ENCODE data around the gene ZBTB38.

ZBTB38 gene

GRCh38 chr3:141410408-141410807 lies 42.1 kb downstream of the ZBTB38 start:
- TF ChIP-seq CTCF (IDR thresholded peaks at IDR 0.05; ENCODE audit: unreplicated experiment in 3 of 3) = no peak
- Mint-ChIP-seq H3K4me1 (peaks cover 69% of the 10 kb centered on the region), H3K36me3 (ENCODE audit: low read depth) (peaks cover 59% of the 10 kb centered on the region), H3K27ac (peak overlapping the region; percentile 97 to 100 (median 99)), H3K27me3 (ENCODE audit: low read depth) (no peaks in the 10 kb centered on the region), H3K9me3 (no peaks in the 10 kb centered on the region), H3K4me3 (no peak overlapping the region)

- no peak for TF ChIP-seq CTCF (IDR thresholded peaks at IDR 0.05; ENCODE audit: unreplicated experiment in 3 of 3)
- Mint-ChIP-seq H3K4me3 (no peak overlapping the region), H3K27me3 (ENCODE audit: low read depth) (no peaks in the 10 kb centered on the region), H3K36me3 (ENCODE audit: low read depth) (peaks cover 59% of the 10 kb centered on the region), H3K9me3 (no peaks in the 10 kb centered on the region), H3K27ac (peak overlapping the region; percentile 97 to 100 (median 99)), H3K4me1 (peaks cover 69% of the 10 kb centered on the region)
Observed at GRCh38 chr3:141410846-141411245, 42.5 kb downstream of the ZBTB38 start.

DNA sequence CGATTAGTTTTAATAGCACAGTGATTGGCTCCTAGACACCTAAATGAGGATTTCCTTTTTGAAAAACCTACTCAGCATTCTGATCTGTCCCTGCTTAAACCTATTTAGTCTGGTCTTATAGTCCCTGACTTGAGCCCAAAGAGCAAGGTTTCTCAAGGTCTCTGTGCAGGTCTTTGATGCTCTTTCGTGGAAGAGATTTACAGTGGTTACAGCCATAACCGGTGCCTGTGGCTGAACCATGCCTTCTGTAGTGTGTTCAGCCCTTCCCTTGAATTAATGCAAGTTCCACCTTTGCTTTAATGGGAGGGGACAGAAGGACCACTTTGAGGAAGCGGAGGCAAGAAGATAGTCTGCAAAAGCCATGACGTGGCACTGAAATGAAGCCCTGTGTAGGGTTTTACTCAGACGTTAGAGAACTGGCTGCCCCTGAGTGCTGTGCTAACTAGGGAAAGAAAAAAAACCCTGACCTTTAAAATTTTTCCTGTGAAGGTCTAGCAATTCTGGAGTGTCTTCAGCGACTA lies 43.0 kb downstream of the ZBTB38 start:
- Mint-ChIP-seq H3K4me1 (peaks cover 69% of the 10 kb centered on the region), H3K4me3 (peak overlapping the region in 1 of 3 experiments; percentile 20), H3K36me3 (ENCODE audit: low read depth) (peaks cover 54% of the 10 kb centered on the region), H3K27me3 (ENCODE audit: low read depth) (no peaks in the 10 kb centered on the region), H3K9me3 (no peaks in the 10 kb centered on the region), H3K27ac (peak overlapping the region; percentile 97 to 100 (median 99))
- TF ChIP-seq CTCF (IDR thresholded peaks at IDR 0.05; ENCODE audit: unreplicated experiment in 3 of 3) = no peak

DNA sequence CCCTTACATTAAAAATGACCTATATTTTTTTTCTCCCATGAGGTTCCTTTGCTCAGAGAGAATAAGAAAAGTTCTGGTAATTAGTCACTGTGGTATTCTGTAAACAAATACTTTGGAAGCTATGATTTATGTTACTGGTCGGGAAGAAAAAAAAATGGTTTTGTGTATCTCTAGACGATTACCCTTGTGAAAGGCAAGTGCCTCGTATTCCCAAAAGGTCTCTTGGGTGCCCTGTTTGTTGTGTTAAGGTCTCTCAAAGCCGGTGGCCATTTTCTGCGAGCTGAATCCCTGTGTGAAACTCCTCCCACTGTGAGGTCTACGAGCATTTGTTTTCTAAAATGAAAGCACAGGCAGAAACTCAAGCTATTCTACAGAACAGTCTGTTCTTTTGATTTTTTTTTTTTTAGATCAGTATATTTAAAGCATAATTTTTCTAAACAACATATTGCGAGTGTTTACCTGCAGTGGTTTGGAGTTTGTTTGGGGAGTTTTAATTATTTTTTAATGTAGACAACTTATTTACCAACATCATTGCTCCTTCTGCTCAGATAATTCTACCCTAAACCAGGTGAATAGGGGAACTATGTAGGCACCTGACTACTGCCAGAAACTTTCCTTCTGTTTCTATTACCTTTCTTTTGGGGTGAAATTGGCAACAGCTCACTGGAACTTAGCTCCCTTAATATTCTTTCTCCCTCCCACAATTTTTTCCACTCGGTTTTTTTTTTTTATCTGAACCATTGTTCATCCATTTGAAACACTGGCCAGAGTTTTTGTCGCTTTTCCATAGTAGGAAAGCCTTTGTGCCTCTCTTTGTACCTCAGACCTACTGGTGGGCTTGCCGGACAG lies 44.0 kb downstream of the ZBTB38 start:
- Mint-ChIP-seq H3K4me1 (peaks cover 63% of the 10 kb centered on the region), H3K9me3 (no peaks in the 10 kb centered on the region), H3K27me3 (ENCODE audit: low read depth) (no peaks in the 10 kb centered on the region), H3K36me3 (ENCODE audit: low read depth) (peaks cover 54% of the 10 kb centered on the region), H3K4me3 (peak overlapping the region; percentile 56 to 82 (median 81)), H3K27ac (peak overlapping the region; percentile 97 to 100 (median 99))
- no peak for TF ChIP-seq CTCF (IDR thresholded peaks at IDR 0.05; ENCODE audit: unreplicated experiment in 3 of 3)

GRCh38 chr3:141412936-141413354 lies 44.6 kb downstream of the ZBTB38 start:
- H3K27ac Mint-ChIP-seq = peak overlapping the region; percentile 97 to 100 (median 99)

More at GRCh38 chr3:141412936-141413354, 44.6 kb downstream of the ZBTB38 start:
- peaks cover 63% of the 10 kb centered on the region for H3K4me1 Mint-ChIP-seq
- no peaks in the 10 kb centered on the region for H3K27me3 Mint-ChIP-seq (ENCODE audit: low read depth)
- peak overlapping the region in 2 of 3 experiments; percentile 26 to 33 for H3K4me3 Mint-ChIP-seq
- no peaks in the 10 kb centered on the region for H3K9me3 Mint-ChIP-seq
- H3K36me3 Mint-ChIP-seq (ENCODE audit: low read depth) = peaks cover 50% of the 10 kb centered on the region
- TF ChIP-seq CTCF (IDR thresholded peaks at IDR 0.05; ENCODE audit: unreplicated experiment in 3 of 3) = no peak
